GM13976 (cell line): ENCODE results near the gene DDI2.

Source experiments
- DNase-seq: peaks from one replicate; pipeline ENCODE4 v3.0.0; 2012; ENCODE audit warnings: low spot score
- in situ Hi-C: fragments of 300-500 bp; cut with MboI; formaldehyde crosslinking; loops from one replicate; pipeline ENCODE4 v1.12.0; 2022; ENCODE audit warnings: low sequenced_read_pairs, mixed read lengths, inconsistent platforms; ENCODE audit not compliant: unreplicated experiment
- TF ChIP-seq, protein P1 (sequence below): IDR thresholded peaks from 2 replicates; pipeline ENCODE4 v1.5.1; 2012; ENCODE audit warnings: borderline replicate concordance, mild to moderate bottlenecking; ENCODE audit not compliant: insufficient read depth; ENCODE audit errors: extremely low read depth, missing control alignments, control extremely low read depth

Gene DDI2

DNA sequence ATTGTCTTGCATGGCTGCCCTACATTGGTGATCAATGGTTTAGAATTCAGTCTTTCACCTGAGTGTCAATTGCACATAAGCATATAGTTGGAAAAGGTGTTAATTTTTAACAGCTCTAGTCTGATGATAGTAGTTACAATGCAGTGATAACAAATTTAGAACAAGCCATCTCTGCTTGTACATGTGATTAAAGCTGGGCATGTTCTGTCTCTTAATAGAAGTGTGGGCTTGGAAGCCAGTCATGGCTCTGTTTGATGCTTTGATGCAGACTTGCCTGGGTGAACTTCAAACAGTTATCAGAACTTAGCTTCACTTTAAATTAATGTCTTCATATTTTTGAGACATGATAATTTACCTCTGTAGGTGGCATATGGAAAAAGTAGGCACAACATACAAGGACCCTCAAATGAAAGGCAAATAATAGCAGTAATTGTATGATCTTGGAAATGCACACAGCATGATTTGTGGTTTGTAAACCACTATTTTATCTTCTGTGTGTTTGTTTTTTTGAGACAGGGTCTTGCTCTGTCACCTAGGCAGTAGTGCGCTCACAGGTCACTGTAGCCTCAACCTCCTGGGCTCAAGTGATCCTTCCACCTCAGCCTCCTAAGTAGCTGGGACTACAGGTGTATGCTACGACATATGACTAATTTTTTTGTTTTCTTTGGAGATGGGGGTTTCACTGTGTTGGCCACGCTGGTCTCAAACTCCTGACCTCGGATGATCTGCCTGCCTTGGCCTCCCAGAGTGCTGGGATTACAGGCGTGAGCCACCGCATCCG is 3.8 kb downstream of the DDI2 start:
- TF ChIP-seq, protein P1, sequence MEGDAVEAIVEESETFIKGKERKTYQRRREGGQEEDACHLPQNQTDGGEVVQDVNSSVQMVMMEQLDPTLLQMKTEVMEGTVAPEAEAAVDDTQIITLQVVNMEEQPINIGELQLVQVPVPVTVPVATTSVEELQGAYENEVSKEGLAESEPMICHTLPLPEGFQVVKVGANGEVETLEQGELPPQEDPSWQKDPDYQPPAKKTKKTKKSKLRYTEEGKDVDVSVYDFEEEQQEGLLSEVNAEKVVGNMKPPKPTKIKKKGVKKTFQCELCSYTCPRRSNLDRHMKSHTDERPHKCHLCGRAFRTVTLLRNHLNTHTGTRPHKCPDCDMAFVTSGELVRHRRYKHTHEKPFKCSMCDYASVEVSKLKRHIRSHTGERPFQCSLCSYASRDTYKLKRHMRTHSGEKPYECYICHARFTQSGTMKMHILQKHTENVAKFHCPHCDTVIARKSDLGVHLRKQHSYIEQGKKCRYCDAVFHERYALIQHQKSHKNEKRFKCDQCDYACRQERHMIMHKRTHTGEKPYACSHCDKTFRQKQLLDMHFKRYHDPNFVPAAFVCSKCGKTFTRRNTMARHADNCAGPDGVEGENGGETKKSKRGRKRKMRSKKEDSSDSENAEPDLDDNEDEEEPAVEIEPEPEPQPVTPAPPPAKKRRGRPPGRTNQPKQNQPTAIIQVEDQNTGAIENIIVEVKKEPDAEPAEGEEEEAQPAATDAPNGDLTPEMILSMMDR: no peak
- no peak for DNase-seq
- in situ Hi-C loops: no loop called here

DNA sequence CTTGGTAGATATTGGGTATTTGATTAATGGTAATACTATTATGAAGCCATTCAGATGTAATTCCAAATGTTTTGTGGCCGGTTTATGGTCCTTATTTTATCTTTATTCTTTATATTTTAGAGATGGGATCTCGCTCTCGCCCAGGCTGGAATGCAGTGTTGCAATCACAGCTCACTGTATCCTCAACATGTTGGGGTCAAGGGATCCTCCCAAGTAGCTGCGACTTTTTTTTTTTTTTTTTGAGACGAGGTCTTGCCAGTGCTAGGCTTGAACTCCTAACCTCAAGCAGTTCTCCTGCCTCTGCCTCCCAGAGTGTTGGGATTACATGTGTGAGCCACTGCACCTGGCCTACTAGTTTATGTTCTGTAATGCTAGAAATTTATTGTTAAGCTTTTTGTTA is 4.7 kb downstream of the DDI2 start:
- in situ Hi-C loops: no loop called here
- TF ChIP-seq, protein P1: no peak
- DNase-seq: no peak

DNA sequence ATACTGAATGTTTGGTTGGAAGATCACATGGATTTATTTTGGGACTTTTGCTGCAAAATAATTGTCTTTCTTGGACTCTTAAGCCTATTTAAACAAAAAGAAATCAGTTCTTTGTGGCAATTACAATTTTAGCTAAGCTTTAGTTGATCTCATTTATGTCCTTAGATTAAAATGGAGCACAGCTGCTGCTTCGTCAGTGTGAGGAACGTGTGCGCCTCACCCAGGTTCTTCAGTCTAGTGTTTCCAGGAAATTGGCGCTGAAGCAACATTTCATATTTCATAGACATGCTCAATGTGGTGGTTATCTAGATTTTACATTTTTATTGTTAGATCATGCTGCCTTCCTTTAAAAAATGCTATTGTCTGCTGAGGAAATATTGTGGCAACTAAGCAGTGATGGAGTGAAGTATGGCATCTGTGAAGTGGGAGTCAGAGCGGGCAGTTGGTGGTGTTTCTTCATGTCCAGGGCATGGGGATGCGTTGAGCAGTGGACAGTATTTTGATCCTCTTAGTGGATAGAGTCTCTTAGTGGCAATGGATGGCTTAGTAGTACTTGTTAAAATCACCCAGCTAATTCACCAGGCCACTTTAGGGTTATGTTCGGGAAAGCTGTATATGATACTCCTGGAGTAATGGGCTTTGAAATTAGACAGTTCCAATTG is 5.6 kb downstream of the DDI2 start:
- no peak for DNase-seq
- TF ChIP-seq, protein P1: no peak
- in situ Hi-C loops: no loop called here

DNA sequence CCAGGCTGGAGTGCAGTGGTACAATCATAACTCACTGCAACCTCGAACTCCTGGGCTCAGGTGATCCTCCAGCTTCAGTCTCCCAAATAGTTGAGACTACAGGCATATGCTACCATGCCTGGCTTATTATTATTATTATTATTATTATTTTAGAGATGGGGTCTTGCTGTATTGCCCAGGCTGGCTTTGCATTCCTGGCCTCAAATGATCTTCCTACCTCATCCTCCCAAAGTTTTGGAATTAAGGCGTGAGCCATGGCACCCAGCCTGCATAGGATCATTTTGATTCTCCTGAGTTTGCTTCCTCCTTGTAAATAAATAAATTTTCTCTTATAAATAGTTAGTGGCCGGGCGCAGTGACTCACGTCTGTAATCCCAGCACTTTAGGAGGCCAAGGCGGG is 6.2 kb downstream of the DDI2 start:
- DNase-seq: no peak
- in situ Hi-C loops: no loop called here
- TF ChIP-seq, protein P1: no peak

DNA sequence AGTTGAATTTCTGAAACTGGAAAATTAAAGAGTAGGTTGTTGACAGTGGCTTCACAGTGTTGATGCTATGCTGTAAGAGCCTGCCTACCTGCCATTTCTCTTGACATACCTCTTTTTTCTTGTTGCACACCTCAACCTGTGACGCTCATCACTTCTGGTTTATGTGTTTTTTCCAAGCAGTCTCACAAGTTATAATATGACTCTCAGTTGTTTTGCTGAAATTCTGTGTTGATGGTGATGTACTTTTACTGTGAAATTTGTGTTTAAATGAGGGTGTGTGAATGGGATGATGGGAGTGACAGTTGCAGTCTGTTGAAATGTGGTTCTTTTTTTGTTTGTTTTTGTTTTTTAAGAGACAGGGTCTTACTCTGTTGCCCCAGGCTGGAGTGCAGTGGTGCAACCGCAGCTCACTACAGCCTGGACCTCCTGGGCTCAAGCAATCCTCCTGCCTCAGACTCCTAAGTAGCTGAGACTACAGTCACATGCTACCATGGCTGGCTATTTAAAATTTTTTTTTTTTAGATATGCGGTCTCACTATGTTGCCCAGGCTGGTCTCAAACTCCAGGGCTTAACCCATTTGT is 7.0 kb downstream of the DDI2 start:
- DNase-seq: no peak
- TF ChIP-seq, protein P1: no peak
- in situ Hi-C loops: no loop called here

DNA sequence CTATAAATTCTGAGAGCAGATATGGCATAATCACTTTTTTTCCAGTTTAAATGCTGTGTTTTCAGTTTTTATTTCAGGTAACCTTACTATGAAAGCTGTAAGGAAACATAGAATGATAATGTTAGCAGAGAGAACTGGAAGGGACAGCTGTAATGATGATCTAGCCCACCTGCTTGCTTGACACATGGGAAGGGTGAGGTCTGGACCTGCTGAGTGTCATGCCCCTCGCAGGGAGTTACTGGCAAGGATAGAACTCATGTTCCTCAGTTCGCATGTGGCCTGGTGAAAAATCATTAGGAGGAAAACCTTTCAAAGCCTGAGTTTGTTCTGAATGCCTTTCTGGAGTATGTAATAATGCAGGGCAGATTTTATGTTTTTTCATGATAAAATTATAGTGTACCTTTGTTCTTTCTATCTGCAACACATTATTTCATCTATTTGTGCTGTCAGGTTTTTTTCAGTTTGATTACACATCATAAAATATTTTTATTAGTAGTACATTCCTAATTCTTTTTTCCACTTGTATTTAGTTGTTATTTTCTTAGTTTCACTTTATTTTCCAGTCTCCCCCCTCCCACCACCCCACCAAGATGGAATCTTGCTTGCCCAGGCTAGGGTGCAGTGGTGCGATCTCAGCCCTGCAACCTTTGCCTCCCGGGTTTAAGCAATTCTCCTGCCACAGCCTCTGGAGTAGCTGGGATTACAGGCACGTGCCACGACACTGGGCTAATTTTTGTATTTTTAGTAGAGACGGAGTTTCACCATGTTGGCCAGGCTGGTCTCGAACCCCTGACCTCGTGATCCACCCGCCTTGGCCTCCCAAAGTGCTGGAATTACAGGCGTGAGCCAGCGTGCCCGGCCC is 8.0 kb downstream of the DDI2 start:
- in situ Hi-C loops: no loop called here
- DNase-seq: no peak
- TF ChIP-seq, protein P1: no peak
